HepG2 (cell line): ENCODE measurements around the gene POLR3GL. TPM values are rescaled to one million over a fixed set of nuclear protein-coding genes. Genes with fewer than 3 reads are reported as not detected.
"Not testable (repeated sequence)": the region's sequence is repeated elsewhere in the genome, so short reads cannot be mapped to it uniquely, and the experiment has no call there.

Experiments used
- ATAC-seq: fragments of 200-7000 bp; cut with Tn5 transposase; 3 replicates; pipeline ENCODE4 v1.9.1; 2020; ENCODE audit warnings: mild to moderate bottlenecking, moderate library complexity
- BruUV-seq: library from RNA; stranded (reverse); fragments of 400-500 nt; replicated peaks from 2 replicates; lab custom pipeline; 2021; lab: Mats Ljungman, UMichigan
- CTCF ChIA-PET: fragments of 300-600 bp; formaldehyde crosslinking; extraction: SDS; loops from one replicate; lab custom pipeline; 2021; ENCODE audit warnings: low total read pairs, inconsistent platforms, low intra/inter-chr PET ratio; lab: Yijun Ruan, JAX
- POLR2A ChIA-PET: fragments of 350-600 bp; sonication (Branson Sonifier 250); formaldehyde crosslinking; loops from one replicate; lab custom pipeline; 2020; ENCODE audit warnings: antibody characterized with exemption, inconsistent platforms; lab: Yijun Ruan, JAX
- DNase-seq: peaks from one replicate; pipeline ENCODE4 v3.0.0-alpha.2; 2015; ENCODE audit warnings: low spot score
- FAIRE-seq: peaks from 3 replicates; lab custom pipeline; 2011; peaks lifted over from hg19 to GRCh38; lab: Jason Lieb, UNC
- H2AFZ ChIP-seq: one replicate; pipeline ENCODE4 v1.6.1; 2011; ENCODE audit warnings: low read length, inconsistent platforms
- H3K27ac ChIP-seq: fragments of 300-600 bp; 3 replicates; pipeline ENCODE4 v1.8.0; 2011; ENCODE audit warnings: mixed run types, mild to moderate bottlenecking, mixed read lengths, low read length, inconsistent platforms; ENCODE audit not compliant: insufficient read depth; ENCODE audit errors: extremely low read length
- H3K27me3 ChIP-seq, 2 experiments: fragments of 200-600 bp in 1 of 2; 2 replicates in 1 of 2; 3 replicates in 1 of 2; pipeline versions ENCODE4 v1.6.0 to v1.8.0; 2011; ENCODE audit warnings: low read length in 2 of 2, mild to moderate bottlenecking in 2 of 2, moderate library complexity in 2 of 2, inconsistent platforms in 1 of 2; ENCODE audit not compliant: insufficient read depth in 2 of 2, control insufficient read depth in 1 of 2
- H3K36me3 ChIP-seq, 2 experiments: fragments of 200-600 bp in 1 of 2; replicated peaks in 1 of 2; 2 replicates in 1 of 2; 3 replicates in 1 of 2; pipeline versions ENCODE4 v1.5.1 to v1.8.0; 2011; ENCODE audit warnings: low read length in 2 of 2, inconsistent platforms in 1 of 2; ENCODE audit not compliant: insufficient read depth in 2 of 2, control insufficient read depth in 1 of 2
- H3K4me1 ChIP-seq: 2 replicates; pipeline ENCODE4 v1.5.1; 2012; ENCODE audit warnings: low read length, inconsistent platforms; ENCODE audit not compliant: insufficient read depth
- H3K4me2 ChIP-seq: 2 replicates; pipeline ENCODE4 v1.6.0; 2011; ENCODE audit warnings: low read depth, low read length, inconsistent platforms
- H3K4me3 ChIP-seq, 3 experiments: fragments of 200-600 bp in 1 of 3; sonication (generic), shearing (Covaris generic) in 1 of 3; replicated peaks in 1 of 3; 2 replicates each; pipeline ENCODE4 v1.5.1; 2011 to 2016; ENCODE audit warnings: low read length in 3 of 3, inconsistent platforms in 2 of 3, low read depth in 2 of 3, mild to moderate bottlenecking in 2 of 3, control low read depth in 1 of 3, mixed read lengths in 1 of 3; ENCODE audit not compliant: insufficient read depth in 1 of 3
- H3K79me2 ChIP-seq: one replicate; pipeline ENCODE4 v1.6.1; 2011; ENCODE audit warnings: low read length, inconsistent platforms; ENCODE audit not compliant: insufficient read depth
- H3K9ac ChIP-seq: 2 replicates; pipeline ENCODE4 v1.6.0; 2011; ENCODE audit warnings: mild to moderate bottlenecking, low read depth, low read length, inconsistent platforms; ENCODE audit not compliant: insufficient read depth
- H3K9me3 ChIP-seq: 2 replicates; pipeline ENCODE4 v1.5.1; 2012; ENCODE audit warnings: mild to moderate bottlenecking, low read length
- H4K20me1 ChIP-seq: 2 replicates; pipeline ENCODE4 v1.6.0; 2011; ENCODE audit warnings: inconsistent platforms, mild to moderate bottlenecking, low read length, moderate library complexity; ENCODE audit not compliant: insufficient read depth
- ARNT2 ChIP-seq: sonication (generic); formaldehyde crosslinking; IDR thresholded peaks from 2 replicates; pipeline ENCODE4 v1.8.0; 2022; ENCODE audit warnings: mild to moderate bottlenecking, low read depth, missing genetic modification reagents, moderate library complexity
- FOXK2 ChIP-seq: fragments of 450-650 bp; IDR thresholded peaks from 2 replicates; pipeline ENCODE4 v1.6.1; 2016
- HIC2 ChIP-seq: sonication (generic); formaldehyde crosslinking; IDR thresholded peaks from 2 replicates; pipeline ENCODE4 v1.9.0; 2022; ENCODE audit warnings: low read depth, missing genetic modification reagents
- MEF2D ChIP-seq: sonication (generic); formaldehyde crosslinking; IDR thresholded peaks from 2 replicates; pipeline ENCODE4 v1.5.1; 2020; ENCODE audit warnings: mild to moderate bottlenecking, missing genetic modification reagents
- ZEB1 ChIP-seq: IDR thresholded peaks from 2 replicates; pipeline ENCODE4 v1.6.1; 2012; ENCODE audit warnings: mild to moderate bottlenecking, low read depth, inconsistent platforms; ENCODE audit not compliant: insufficient replicate concordance
- ZFP1 ChIP-seq: IDR thresholded peaks from 2 replicates; pipeline ENCODE4 v1.6.1; 2016
- ZNF256 ChIP-seq: sonication (generic); formaldehyde crosslinking; conservative IDR thresholded peaks from 2 replicates; pipeline ENCODE4 v1.4.0; 2020; ENCODE audit warnings: missing genetic modification reagents
- ZNF350 ChIP-seq: sonication (generic); formaldehyde crosslinking; IDR thresholded peaks from 2 replicates; pipeline ENCODE4 v1.4.0; 2020; ENCODE audit warnings: mild to moderate bottlenecking, low read depth, missing genetic modification reagents, borderline replicate concordance
- ZNF574 ChIP-seq: sonication (generic); formaldehyde crosslinking; IDR thresholded peaks from 2 replicates; pipeline ENCODE4 v1.4.0; 2020; ENCODE audit warnings: missing genetic modification reagents
- ZNF598 ChIP-seq: sonication (generic); formaldehyde crosslinking; IDR thresholded peaks from 2 replicates; pipeline ENCODE4 v1.5.1; 2020; ENCODE audit warnings: mild to moderate bottlenecking, missing genetic modification reagents, borderline replicate concordance
- ZNF775 ChIP-seq: sonication (generic); formaldehyde crosslinking; IDR thresholded peaks from 2 replicates; pipeline ENCODE4 v1.4.0; 2020; ENCODE audit warnings: missing genetic modification reagents, mild to moderate bottlenecking, moderate library complexity, borderline replicate concordance
- WGBS: methylation state at CpG from one replicate; pipeline ENCODE4 v1.1.6; 2017; ENCODE audit warnings: low lambda C conversion rate; 5-methylcytosine and 5-hydroxymethylcytosine counted together
- in situ Hi-C: cut with HindIII; loops from 2 replicates; pipeline ENCODE4 v1.10.0; 2017; ENCODE audit warnings: low pct_unique_long_range_greater_than_20kb; ENCODE audit not compliant: extremely low pct_ligation_motif_present
- intact Hi-C: fragments of 100-400 bp; cut with micrococcal nuclease; formaldehyde crosslinking; loops from one replicate; pipeline ENCODE4 v1.10.0; 2022; ENCODE audit not compliant: unreplicated experiment
- polyA plus RNA-seq, 8 experiments: library from polyadenylated mRNA; depleted of rRNA in 3 of 8; stranded (reverse) in 7 of 8; unstranded in 1 of 8; fragments of >200 nt; fragmentation: Illumina TruSeq in 4 of 8; extraction: Trizol in 4 of 8; gene quantifications; 2 replicates each; pipeline versions ENCODE4 v1.2.1 to v1.2.3, GENCODE V29; 2011 to 2016; ENCODE audit warnings: low read depth in 4 of 8, missing spikeins in 1 of 8, mixed read lengths in 1 of 8; ENCODE audit not compliant: insufficient read depth in 1 of 8
- total RNA-seq, 5 experiments: library from RNA; depleted of rRNA; stranded (reverse); fragments of >200 nt; fragmentation: Illumina TruSeq; extraction: Trizol; gene quantifications; 2 replicates each; pipeline ENCODE4 v1.2.3, GENCODE V29; 2016; ENCODE audit warnings: low read depth in 1 of 5

POLR3GL gene
- total and polyA plus RNA-seq, 2 of the 13 experiments (the other 11 are each of a cell fraction or from before 2014, with no cell fraction given): 11.5 to 12.4 TPM

- TF ChIP-seq ARNT2 (CRISPR knock-in tag) (no peak), ZEB1 (no peak), HIC2 (CRISPR knock-in tag) (no peak), ZNF775 (0 out of 2 replicates have a peak, but pooled peaks have one; percentile 11), ZNF350 (CRISPR knock-in tag) (no peak), ZNF256 (CRISPR knock-in tag) (0 out of 2 replicates have a peak, but pooled peaks have one; percentile 4), ZNF598 (CRISPR knock-in tag) (no peak), MEF2D (CRISPR knock-in tag) (no peak), ZFP1 (CRISPR knock-in tag) (no peak), ZNF574 (CRISPR knock-in tag) (no peak), FOXK2 (no peak)
Observed at GRCh38 chr1:145927916-145928643, 36.4 kb upstream of the POLR3GL start (continued).

- intact Hi-C loops, H3K9ac ChIP-seq, CTCF ChIA-PET: not testable (repeated sequence)
Observed at GRCh38 chr1:145932522-145933009, 31.9 kb upstream of the POLR3GL start.

More at GRCh38 chr1:145932522-145933009, 31.9 kb upstream of the POLR3GL start:
- H3K27me3 ChIP-seq, DNase-seq, H3K79me2 ChIP-seq, H3K9me3 ChIP-seq, H3K4me3 ChIP-seq, H3K27ac ChIP-seq, FAIRE-seq, H2AFZ ChIP-seq, H3K4me2 ChIP-seq, POLR2A ChIA-PET, H4K20me1 ChIP-seq, in situ Hi-C loops, ATAC-seq, H3K4me1 ChIP-seq, BruUV-seq: not testable (repeated sequence)
- H3K36me3 ChIP-seq: peaks cover 3 to 13% of the 10 kb centered on the region in 2 experiments; a peak in 3 of 5 replicates
- 89% methylated on average over 8 of the region's 9 CpGs for WGBS
